ENCODE data around the gene FAM107B.

The FAM107B gene

GRCh38 chr10:14507781-14508180 is 266.9 kb downstream of the FAM107B start:
- no peak overlapping the region for H3K9ac ChIP-seq (ENCODE audit: low read length)
- no peaks in the 10 kb centered on the region for H3K4me1 ChIP-seq (ENCODE audit: control insufficient read depth, insufficient read depth, low read depth, low read length)
- WGBS = 84% methylated on average over 4 of the region's 4 CpGs
- no peak overlapping the region for H2BK12ac ChIP-seq (ENCODE audit: low read length in 2 of 2)
- H3K4ac ChIP-seq (ENCODE audit: low read depth in 1 of 2, low read length in 2 of 2) = no peak overlapping the region
- H4K91ac ChIP-seq (ENCODE audit: low read length) = no peak overlapping the region
- peaks cover 0 to 27% of the 10 kb centered on the region in 2 experiments for H3K27me3 ChIP-seq (ENCODE audit: control insufficient read depth in 1 of 2, insufficient read depth in 1 of 2, low read length in 2 of 2)
- no peak overlapping the region for H4K8ac ChIP-seq (ENCODE audit: low read length)
- H3K9me3 ChIP-seq (ENCODE audit: control insufficient read depth, low read length) = peaks cover 16% of the 10 kb centered on the region
- H3K27ac ChIP-seq (ENCODE audit: low read length, poor library complexity, severe bottlenecking) = no peak overlapping the region
- no peak overlapping the region for H2BK15ac ChIP-seq (ENCODE audit: low read depth, poor library complexity, severe bottlenecking)
- no peak overlapping the region for H2AK5ac ChIP-seq (ENCODE audit: low read length, severe bottlenecking)
- no peak overlapping the region for H2BK120ac ChIP-seq (ENCODE audit: low read depth, low read length)
- no peak overlapping the region for H2BK5ac ChIP-seq (ENCODE audit: low read depth, low read length, poor library complexity, severe bottlenecking)
- no peaks in the 10 kb centered on the region for H3K79me1 ChIP-seq (replicated peaks; ENCODE audit: low read length, poor library complexity, severe bottlenecking)
- peaks cover 3 to 4% of the 10 kb centered on the region in 2 experiments for H3K36me3 ChIP-seq (ENCODE audit: control insufficient read depth in 1 of 2, insufficient read depth in 2 of 2, low read depth in 1 of 2, low read length in 2 of 2)
- H3K4me3 ChIP-seq (ENCODE audit: insufficient read depth in 1 of 2, low read depth in 1 of 2, low read length in 2 of 2) = peak overlapping the region in 1 of 2 experiments; percentile 43
- no peak overlapping the region for H3K18ac ChIP-seq (ENCODE audit: low read depth in 1 of 2, low read length in 2 of 2)
- H3K23ac ChIP-seq (ENCODE audit: low read length in 2 of 2) = no peak overlapping the region
- no peak for DNase-seq
- no peak overlapping the region for H2AFZ ChIP-seq (ENCODE audit: low read depth, low read length)
- no peak overlapping the region for H3K4me2 ChIP-seq (ENCODE audit: low read length, poor library complexity, severe bottlenecking)
- H3K14ac ChIP-seq (ENCODE audit: low read length in 2 of 2) = no peak overlapping the region

- H3K27me3 ChIP-seq (ENCODE audit: control insufficient read depth in 1 of 2, insufficient read depth in 1 of 2, low read length in 2 of 2) = peaks cover 0 to 32% of the 10 kb centered on the region in 2 experiments
- no peak overlapping the region for H4K8ac ChIP-seq (ENCODE audit: low read length)
- no peak overlapping the region for H2BK15ac ChIP-seq (ENCODE audit: low read depth, poor library complexity, severe bottlenecking)
- no peak for DNase-seq
- H2BK5ac ChIP-seq (ENCODE audit: low read depth, low read length, poor library complexity, severe bottlenecking) = no peak overlapping the region
- H3K18ac ChIP-seq (ENCODE audit: low read depth in 1 of 2, low read length in 2 of 2) = no peak overlapping the region
- H3K27ac ChIP-seq (ENCODE audit: low read length, poor library complexity, severe bottlenecking) = no peak overlapping the region
- no peaks in the 10 kb centered on the region for H3K79me1 ChIP-seq (replicated peaks; ENCODE audit: low read length, poor library complexity, severe bottlenecking)
- H2BK12ac ChIP-seq (ENCODE audit: low read length in 2 of 2) = no peak overlapping the region
- H2AK5ac ChIP-seq (ENCODE audit: low read length, severe bottlenecking) = no peak overlapping the region
- no peak overlapping the region for H3K4me3 ChIP-seq (ENCODE audit: insufficient read depth in 1 of 2, low read depth in 1 of 2, low read length in 2 of 2)
- peaks cover 3 to 4% of the 10 kb centered on the region in 2 experiments for H3K36me3 ChIP-seq (ENCODE audit: control insufficient read depth in 1 of 2, insufficient read depth in 2 of 2, low read depth in 1 of 2, low read length in 2 of 2)
- no peak overlapping the region for H3K9ac ChIP-seq (ENCODE audit: low read length)
- H2BK120ac ChIP-seq (ENCODE audit: low read depth, low read length) = no peak overlapping the region
- no peak overlapping the region for H3K23ac ChIP-seq (ENCODE audit: low read length in 2 of 2)
- H3K4ac ChIP-seq (ENCODE audit: low read depth in 1 of 2, low read length in 2 of 2) = no peak overlapping the region
- no peak overlapping the region for H3K4me2 ChIP-seq (ENCODE audit: low read length, poor library complexity, severe bottlenecking)
- peaks cover 16% of the 10 kb centered on the region for H3K9me3 ChIP-seq (ENCODE audit: control insufficient read depth, low read length)
- H3K4me1 ChIP-seq (ENCODE audit: control insufficient read depth, insufficient read depth, low read depth, low read length) = peaks cover 3% of the 10 kb centered on the region
- H2AFZ ChIP-seq (ENCODE audit: low read depth, low read length) = no peak overlapping the region
- WGBS = 78% methylated on average over 6 of the region's 6 CpGs
- H4K91ac ChIP-seq (ENCODE audit: low read length) = no peak overlapping the region
- H3K14ac ChIP-seq (ENCODE audit: low read length in 2 of 2) = no peak overlapping the region
These were observed 267.5 kb downstream of the FAM107B start for GRCh38 chr10:14507176-14507575.

DNA sequence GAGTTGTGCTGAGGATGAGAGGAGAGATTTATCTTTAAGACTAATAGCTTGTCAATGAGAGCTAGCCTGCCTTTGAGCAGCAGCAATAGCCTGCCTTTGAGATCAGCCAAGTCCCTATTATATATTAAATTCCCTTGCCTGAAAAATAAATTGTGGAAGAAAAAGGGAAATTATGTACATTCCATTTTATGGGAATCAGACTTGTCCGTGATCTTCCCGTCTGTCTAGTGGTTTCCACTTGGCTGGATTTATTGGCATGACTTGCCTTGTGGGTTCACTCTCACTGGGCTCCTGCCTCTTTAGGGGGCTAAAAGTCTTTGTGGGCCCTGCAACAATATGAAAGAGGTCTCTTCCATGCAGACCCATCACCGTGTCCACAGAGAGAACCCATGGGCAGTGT is 272.3 kb downstream of the FAM107B start:
- Histone ChIP-seq H3K4me1 (ENCODE audit: control insufficient read depth, insufficient read depth, low read depth, low read length) (peaks cover 11% of the 10 kb centered on the region), H3K4me2 (ENCODE audit: low read length, poor library complexity, severe bottlenecking) (no peak overlapping the region), H2BK5ac (ENCODE audit: low read depth, low read length, poor library complexity, severe bottlenecking) (no peak overlapping the region), H3K27me3 (ENCODE audit: control insufficient read depth in 1 of 2, insufficient read depth in 1 of 2, low read length in 2 of 2) (peaks cover 0 to 43% of the 10 kb centered on the region in 2 experiments), H3K79me1 (replicated peaks; ENCODE audit: low read length, poor library complexity, severe bottlenecking) (no peaks in the 10 kb centered on the region), H3K9ac (ENCODE audit: low read length) (no peak overlapping the region), H3K9me3 (ENCODE audit: control insufficient read depth, low read length) (no peaks in the 10 kb centered on the region), H3K23ac (ENCODE audit: low read length in 2 of 2) (no peak overlapping the region), H4K8ac (ENCODE audit: low read length) (no peak overlapping the region), H3K36me3 (ENCODE audit: control insufficient read depth in 1 of 2, insufficient read depth in 2 of 2, low read depth in 1 of 2, low read length in 2 of 2) (no peaks in the 10 kb centered on the region), H2AK5ac (ENCODE audit: low read length, severe bottlenecking) (no peak overlapping the region), H2BK120ac (ENCODE audit: low read depth, low read length) (no peak overlapping the region), H3K14ac (ENCODE audit: low read length in 2 of 2) (no peak overlapping the region), H3K18ac (ENCODE audit: low read depth in 1 of 2, low read length in 2 of 2) (no peak overlapping the region), H2BK12ac (ENCODE audit: low read length in 2 of 2) (no peak overlapping the region), H2AFZ (ENCODE audit: low read depth, low read length) (no peak overlapping the region), H3K4me3 (ENCODE audit: insufficient read depth in 1 of 2, low read depth in 1 of 2, low read length in 2 of 2) (no peak overlapping the region), H3K27ac (ENCODE audit: low read length, poor library complexity, severe bottlenecking) (peak overlapping the region; percentile 16), H3K4ac (ENCODE audit: low read depth in 1 of 2, low read length in 2 of 2) (no peak overlapping the region), H2BK15ac (ENCODE audit: low read depth, poor library complexity, severe bottlenecking) (no peak overlapping the region), H4K91ac (ENCODE audit: low read length) (no peak overlapping the region)
- 91% methylated on average over 3 of the region's 3 CpGs for WGBS
- no peak for DNase-seq

- no peaks in the 10 kb centered on the region for H3K36me3 ChIP-seq (ENCODE audit: control insufficient read depth in 1 of 2, insufficient read depth in 2 of 2, low read depth in 1 of 2, low read length in 2 of 2)
- no peak overlapping the region for H2AFZ ChIP-seq (ENCODE audit: low read depth, low read length)
- no peak overlapping the region for H3K4me2 ChIP-seq (ENCODE audit: low read length, poor library complexity, severe bottlenecking)
- H3K18ac ChIP-seq (ENCODE audit: low read depth in 1 of 2, low read length in 2 of 2) = no peak overlapping the region
- H3K4ac ChIP-seq (ENCODE audit: low read depth in 1 of 2, low read length in 2 of 2) = no peak overlapping the region
- H2AK5ac ChIP-seq (ENCODE audit: low read length, severe bottlenecking) = no peak overlapping the region
- H2BK5ac ChIP-seq (ENCODE audit: low read depth, low read length, poor library complexity, severe bottlenecking) = no peak overlapping the region
- no peaks in the 10 kb centered on the region for H3K9me3 ChIP-seq (ENCODE audit: control insufficient read depth, low read length)
- DNase-seq = peak; percentile 47
- H3K79me1 ChIP-seq (replicated peaks; ENCODE audit: low read length, poor library complexity, severe bottlenecking) = no peaks in the 10 kb centered on the region
- no peak overlapping the region for H4K8ac ChIP-seq (ENCODE audit: low read length)
- peaks cover 0 to 32% of the 10 kb centered on the region in 2 experiments for H3K27me3 ChIP-seq (ENCODE audit: control insufficient read depth in 1 of 2, insufficient read depth in 1 of 2, low read length in 2 of 2)
- no peak overlapping the region for H2BK12ac ChIP-seq (ENCODE audit: low read length in 2 of 2)
- 63% methylated on average over 9 of the region's 9 CpGs for WGBS
- no peak overlapping the region for H2BK120ac ChIP-seq (ENCODE audit: low read depth, low read length)
- no peak overlapping the region for H3K9ac ChIP-seq (ENCODE audit: low read length)
- no peak overlapping the region for H3K23ac ChIP-seq (ENCODE audit: low read length in 2 of 2)
- no peak overlapping the region for H3K4me3 ChIP-seq (ENCODE audit: insufficient read depth in 1 of 2, low read depth in 1 of 2, low read length in 2 of 2)
- no peak overlapping the region for H3K14ac ChIP-seq (ENCODE audit: low read length in 2 of 2)
- no peak overlapping the region for H4K91ac ChIP-seq (ENCODE audit: low read length)
- no peak overlapping the region for H3K27ac ChIP-seq (ENCODE audit: low read length, poor library complexity, severe bottlenecking)
- H2BK15ac ChIP-seq (ENCODE audit: low read depth, poor library complexity, severe bottlenecking) = no peak overlapping the region
- peaks cover 13% of the 10 kb centered on the region for H3K4me1 ChIP-seq (ENCODE audit: control insufficient read depth, insufficient read depth, low read depth, low read length)
These were observed 274.4 kb downstream of the FAM107B start for GRCh38 chr10:14500172-14500765.

Measured in mesenchymal stem cell (in vitro differentiated cells and primary cell).